Prostate gland (tissue), 2 donors: ENCODE measurements around the gene NPTX1. TPM values are rescaled to one million over a fixed set of nuclear protein-coding genes. Genes with fewer than 3 reads are reported as not detected.

Experiments used
- DNase-seq: peaks from one replicate; pipeline ENCODE4 v3.0.0-alpha.2; 2019; ENCODE audit warnings: low spot score
- H3K27ac ChIP-seq, 2 donors: fragments of 200-600 bp; sonication (generic); 2 replicates each; pipeline ENCODE4 v1.5.1; 2017 to 2019
- H3K27me3 ChIP-seq: fragments of 200-600 bp; sonication (generic); replicated peaks from 2 replicates; pipeline ENCODE4 v1.5.1; 2019; ENCODE audit not compliant: insufficient read depth
- H3K36me3 ChIP-seq, 2 donors: fragments of 200-600 bp; sonication (generic); 1 replicate in 1 of 2; 2 replicates in 1 of 2; pipeline versions ENCODE4 v1.5.1 to v1.8.1; 2017 to 2019
- H3K4me1 ChIP-seq: fragments of 200-600 bp; sonication (generic); replicated peaks from 2 replicates; pipeline ENCODE4 v1.5.1; 2019
- H3K4me3 ChIP-seq, 2 donors: fragments of 200-600 bp; sonication (generic); 2 replicates each; pipeline ENCODE4 v1.5.1; 2017 to 2019
- H3K9me3 ChIP-seq: fragments of 200-600 bp; sonication (generic); 2 replicates; pipeline ENCODE4 v1.5.1; 2017
- POLR2A ChIP-seq: fragments of 450-650 bp; IDR thresholded peaks from one replicate; pipeline ENCODE4 v1.6.1; 2016; ENCODE audit warnings: antibody characterized with exemption, mild to moderate bottlenecking
- POLR2AphosphoS5 ChIP-seq: sonication (generic); formaldehyde crosslinking; IDR thresholded peaks from one replicate; pipeline ENCODE4 v1.6.1; 2017; ENCODE audit warnings: antibody characterized with exemption
- WGBS: methylation state at CpG from one replicate; pipeline ENCODE4 v1.1.5; 2018; 5-methylcytosine and 5-hydroxymethylcytosine counted together
- intact Hi-C: fragments of 100-400 bp; cut with DNase I; formaldehyde crosslinking; loops from one replicate; pipeline ENCODE4 v1.14.2; 2022
- total RNA-seq, 2 donors: library from RNA; depleted of rRNA; stranded (reverse); fragments of >200 nt; gene quantifications; one replicate each; pipeline ENCODE4 v1.1.0, GENCODE V29; 2016
- TF ChIP-seq, protein P1 (sequence below), 4 experiments: fragments of 200-600 bp in 2 of 4; fragments of 450-650 bp in 2 of 4; sonication (generic) in 2 of 4; IDR thresholded peaks; 1 replicate in 3 of 4; 2 replicates in 1 of 4; pipeline ENCODE4 v1.5.1; 2016 to 2019; ENCODE audit warnings: antibody characterized with exemption in 4 of 4, mild to moderate bottlenecking in 2 of 4, moderate library complexity in 2 of 4

Gene NPTX1
- total RNA-seq, 2 donors from 2014 or later: 0.34 to 0.73 TPM

DNA sequence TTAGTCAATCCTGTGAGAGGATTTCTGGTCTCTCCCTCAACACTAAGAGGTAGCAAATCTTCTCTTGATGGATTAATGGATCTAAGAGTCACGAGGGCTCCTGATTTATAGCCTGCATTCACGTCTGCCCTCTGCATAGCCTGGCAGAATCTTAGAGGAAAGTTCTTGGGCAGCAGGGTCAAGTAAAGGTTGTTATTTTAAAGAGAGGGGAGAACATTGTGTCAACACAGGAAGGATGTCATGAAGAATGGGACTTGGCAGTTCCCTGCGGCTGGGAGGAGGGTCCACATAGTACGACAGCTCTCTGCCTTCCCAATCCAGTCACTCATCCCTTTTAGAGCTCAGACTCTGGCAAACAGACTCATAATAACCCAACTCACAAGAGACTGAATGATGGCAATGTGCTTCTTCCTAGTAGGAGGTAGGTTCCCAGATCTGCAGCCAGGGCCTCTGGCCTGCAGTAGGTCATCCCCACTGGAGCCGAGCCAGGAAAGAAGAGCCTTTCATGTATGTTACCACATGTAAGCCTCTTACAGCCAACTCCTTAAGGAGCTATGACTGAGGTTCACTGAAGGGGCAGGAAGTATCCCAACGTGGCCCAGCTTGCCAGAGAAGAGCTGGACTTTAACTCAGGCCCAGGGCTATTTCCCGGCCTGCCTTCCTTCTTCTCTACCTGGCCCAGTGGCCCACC lies 42.8 kb upstream of the NPTX1 start:
- H3K36me3 ChIP-seq: no peaks in the 10 kb centered on the region
- no peaks in the 10 kb centered on the region for H3K4me1 ChIP-seq
- no peaks in the 10 kb centered on the region for H3K27me3 ChIP-seq
- intact Hi-C loops: no loop called here
- DNase-seq: no peak
- TF ChIP-seq, protein P1, sequence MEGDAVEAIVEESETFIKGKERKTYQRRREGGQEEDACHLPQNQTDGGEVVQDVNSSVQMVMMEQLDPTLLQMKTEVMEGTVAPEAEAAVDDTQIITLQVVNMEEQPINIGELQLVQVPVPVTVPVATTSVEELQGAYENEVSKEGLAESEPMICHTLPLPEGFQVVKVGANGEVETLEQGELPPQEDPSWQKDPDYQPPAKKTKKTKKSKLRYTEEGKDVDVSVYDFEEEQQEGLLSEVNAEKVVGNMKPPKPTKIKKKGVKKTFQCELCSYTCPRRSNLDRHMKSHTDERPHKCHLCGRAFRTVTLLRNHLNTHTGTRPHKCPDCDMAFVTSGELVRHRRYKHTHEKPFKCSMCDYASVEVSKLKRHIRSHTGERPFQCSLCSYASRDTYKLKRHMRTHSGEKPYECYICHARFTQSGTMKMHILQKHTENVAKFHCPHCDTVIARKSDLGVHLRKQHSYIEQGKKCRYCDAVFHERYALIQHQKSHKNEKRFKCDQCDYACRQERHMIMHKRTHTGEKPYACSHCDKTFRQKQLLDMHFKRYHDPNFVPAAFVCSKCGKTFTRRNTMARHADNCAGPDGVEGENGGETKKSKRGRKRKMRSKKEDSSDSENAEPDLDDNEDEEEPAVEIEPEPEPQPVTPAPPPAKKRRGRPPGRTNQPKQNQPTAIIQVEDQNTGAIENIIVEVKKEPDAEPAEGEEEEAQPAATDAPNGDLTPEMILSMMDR (IDR thresholded peaks at IDR 0.05): no peak
- TF ChIP-seq POLR2A (no peak), POLR2AphosphoS5 (peak; percentile 17)
- H3K9me3 ChIP-seq: no peaks in the 10 kb centered on the region
- 34% methylated on average over 7 of the region's 7 CpGs for WGBS
- no peak overlapping the region for H3K27ac ChIP-seq
- no peak overlapping the region for H3K4me3 ChIP-seq

DNA sequence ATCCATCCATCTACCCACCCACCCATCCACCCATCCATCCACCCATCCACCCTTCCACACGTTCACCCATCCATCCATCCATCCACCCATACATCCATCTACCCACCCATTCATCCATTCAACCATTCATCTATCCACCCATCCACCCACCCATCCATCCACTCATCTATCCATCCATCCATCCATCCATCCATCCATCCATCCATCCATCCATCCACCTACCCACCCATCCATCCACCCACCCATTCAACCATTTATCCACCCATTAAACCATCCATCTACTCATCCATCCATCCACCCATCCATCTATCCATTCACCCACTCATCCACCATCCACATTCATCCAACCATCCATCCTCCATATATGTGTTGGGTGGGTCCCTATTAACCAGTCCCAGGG lies 42.0 kb upstream of the NPTX1 start:
- no peaks in the 10 kb centered on the region for H3K27me3 ChIP-seq
- no peaks in the 10 kb centered on the region for H3K36me3 ChIP-seq
- no peaks in the 10 kb centered on the region for H3K9me3 ChIP-seq
- H3K4me1 ChIP-seq: no peaks in the 10 kb centered on the region
- intact Hi-C loops: no loop called here
- no peak overlapping the region for H3K4me3 ChIP-seq
- no peak for TF ChIP-seq POLR2A
- no peak for TF ChIP-seq POLR2AphosphoS5
- TF ChIP-seq, protein P1 (IDR thresholded peaks at IDR 0.05): no peak
- WGBS: 83% methylated on average over 1 of the region's 1 CpG
- DNase-seq: no peak
- no peak overlapping the region for H3K27ac ChIP-seq

DNA sequence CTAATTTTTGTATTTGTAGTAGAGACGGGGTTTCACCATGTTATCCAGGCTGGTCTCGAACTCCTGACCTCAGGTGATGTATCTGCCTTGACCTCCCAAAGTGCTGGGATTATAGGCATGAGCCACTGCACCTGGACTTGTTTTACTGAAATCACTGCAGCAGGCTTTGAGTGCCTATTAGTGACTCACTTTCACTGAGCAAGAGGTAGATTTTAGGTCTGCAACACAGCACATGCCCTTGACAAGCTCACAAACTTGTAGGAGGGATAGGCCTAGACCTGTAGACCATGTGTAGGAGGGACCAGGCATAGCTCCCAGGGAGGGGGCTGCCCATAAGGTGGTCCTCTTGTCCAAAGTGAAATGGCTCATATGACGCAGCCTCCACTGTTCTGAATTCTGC lies 41.2 kb upstream of the NPTX1 start:
- WGBS: 84% methylated on average over 3 of the region's 3 CpGs
- no peak for TF ChIP-seq POLR2A
- TF ChIP-seq, protein P1 (IDR thresholded peaks at IDR 0.05): no peak
- no peak for TF ChIP-seq POLR2AphosphoS5
- Histone ChIP-seq H3K4me1 (no peaks in the 10 kb centered on the region), H3K27ac (no peak overlapping the region), H3K36me3 (no peaks in the 10 kb centered on the region), H3K9me3 (no peaks in the 10 kb centered on the region), H3K27me3 (no peaks in the 10 kb centered on the region), H3K4me3 (no peak overlapping the region)
- no peak for DNase-seq
- intact Hi-C loops: no loop called here

GRCh38 chr17:80516171-80516932 lies 39.9 kb upstream of the NPTX1 start:
- TF ChIP-seq, protein P1 (IDR thresholded peaks at IDR 0.05): no peak
- TF ChIP-seq POLR2AphosphoS5 (no peak), POLR2A (no peak)
- H3K27ac ChIP-seq: no peak overlapping the region
- 78% methylated on average over 17 of the region's 17 CpGs for WGBS

GRCh38 chr17:80513892-80514291 lies 37.5 kb upstream of the NPTX1 start:
- Histone ChIP-seq H3K4me3 (no peak overlapping the region), H3K27me3 (no peaks in the 10 kb centered on the region)
- DNase-seq: no peak

More at GRCh38 chr17:80516171-80516932, 39.9 kb upstream of the NPTX1 start:
- no peak for DNase-seq
- no peak overlapping the region for H3K4me3 ChIP-seq
- no peaks in the 10 kb centered on the region for H3K4me1 ChIP-seq
- H3K36me3 ChIP-seq: no peaks in the 10 kb centered on the region
- intact Hi-C loops: no loop called here
- no peaks in the 10 kb centered on the region for H3K9me3 ChIP-seq
- H3K27me3 ChIP-seq: no peaks in the 10 kb centered on the region

More at GRCh38 chr17:80513892-80514291, 37.5 kb upstream of the NPTX1 start:
- H3K4me1 ChIP-seq: no peaks in the 10 kb centered on the region
- no peak overlapping the region for H3K27ac ChIP-seq
- intact Hi-C loops: no loop called here
- H3K36me3 ChIP-seq: no peaks in the 10 kb centered on the region
- no peak for TF ChIP-seq POLR2AphosphoS5
- TF ChIP-seq, protein P1 (IDR thresholded peaks at IDR 0.05): no peak
- no peak for TF ChIP-seq POLR2A
- no peaks in the 10 kb centered on the region for H3K9me3 ChIP-seq
- WGBS: 50% methylated on average over 10 of the region's 10 CpGs
